Natural killer cell treated with Interleukin-12 subunit alpha and Interleukin-12 subunit beta and Interleukin-15 and Interleukin-18, amount 100 ng/mL, for 72 hours (primary cell): ENCODE results near the gene PSAT1. TPM values are rescaled to one million over a fixed set of nuclear protein-coding genes. Genes with fewer than 3 reads are reported as not detected.

ENCODE experiments used
- ATAC-seq, 2 donors: fragments of 150-1000 bp; cut with Tn5 transposase in 1 of 2; sonication (Bioruptor Pico), chemical (Tn5 transposase) in 1 of 2; 2 replicates each; pipeline ENCODE4 v1.10.0; 2021
- DNase-seq: peaks from one replicate; pipeline ENCODE4 v3.0.0; 2022; ENCODE audit warnings: low spot score
- H3K27ac Mint-ChIP-seq, 2 donors: 1 replicate in 1 of 2; 2 replicates in 1 of 2; pipeline ENCODE4 v1.8.0; 2022; ENCODE audit warnings: mixed read lengths in 2 of 2, mild to moderate bottlenecking in 1 of 2, moderate library complexity in 1 of 2
- H3K27me3 Mint-ChIP-seq, 2 donors: 1 replicate in 1 of 2; 2 replicates in 1 of 2; pipeline ENCODE4 v1.8.0; 2022; ENCODE audit warnings: mixed read lengths in 2 of 2
- H3K36me3 Mint-ChIP-seq: one replicate; pipeline ENCODE4 v1.8.0; 2022; ENCODE audit warnings: mixed read lengths
- H3K4me1 Mint-ChIP-seq, 2 donors: 1 replicate in 1 of 2; 2 replicates in 1 of 2; pipeline ENCODE4 v1.8.0; 2022; ENCODE audit warnings: low read depth in 2 of 2, mixed read lengths in 2 of 2, mild to moderate bottlenecking in 1 of 2
- H3K4me3 Mint-ChIP-seq: one replicate; pipeline ENCODE4 v1.8.0; 2022; ENCODE audit warnings: mixed read lengths
- H3K9me3 Mint-ChIP-seq: 2 replicates; pipeline ENCODE4 v1.8.0; 2022; ENCODE audit warnings: mixed read lengths
- total RNA-seq, 2 donors: library from RNA; stranded (reverse); gene quantifications; one replicate each; pipeline ENCODE4 v1.2.3, GENCODE V29; 2022

The PSAT1 gene
- total RNA-seq, 2 donors from 2014 or later, result 44.9 to 51.8 TPM

DNA sequence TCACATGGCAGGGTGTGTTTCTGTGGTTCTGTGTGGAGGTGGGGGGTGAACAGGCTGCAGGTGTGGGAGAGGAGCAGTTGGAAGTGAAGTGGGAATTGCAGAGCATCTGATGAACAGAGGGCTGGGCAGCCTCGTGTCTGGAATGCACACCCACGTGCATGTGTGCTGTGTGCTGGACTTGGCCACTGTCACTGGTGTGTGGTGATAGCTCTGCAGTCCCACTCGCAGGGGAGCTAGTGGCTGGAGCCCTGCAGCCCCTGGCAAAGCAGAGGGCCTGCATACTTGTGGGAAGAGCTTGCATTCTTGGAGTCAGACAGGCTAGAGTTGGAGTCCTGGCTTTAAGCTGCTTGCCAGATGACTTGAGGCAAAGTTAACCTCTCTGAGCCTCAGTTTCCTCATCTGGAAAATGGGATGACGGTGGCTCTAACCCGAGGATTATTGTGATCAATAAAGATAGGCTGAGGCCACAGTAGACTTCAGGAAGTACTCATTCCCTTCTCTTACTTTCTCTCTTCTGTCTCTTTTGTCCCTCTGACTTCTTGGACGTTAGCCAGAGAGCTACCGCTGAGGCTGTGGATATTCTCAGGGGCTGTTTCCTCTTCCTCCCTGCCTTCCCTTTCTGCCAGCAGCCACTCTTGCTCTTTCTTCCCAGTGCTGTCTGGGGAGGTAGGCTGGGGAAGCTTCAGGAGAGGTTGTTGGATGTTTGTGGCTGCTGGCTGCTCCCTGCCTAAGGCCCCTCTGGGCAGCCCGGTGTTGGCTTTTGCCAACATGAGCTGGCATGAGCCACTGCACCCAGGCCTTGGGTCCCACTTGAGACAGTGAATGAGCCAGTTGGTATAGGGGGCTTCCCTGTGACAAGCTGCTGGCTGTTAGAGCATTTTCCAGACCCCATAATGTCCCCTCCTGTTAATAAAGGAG lies 18.3 kb downstream of the PSAT1 start:
- Mint-ChIP-seq H3K4me1 (peaks cover 0 to 4% of the 10 kb centered on the region in 2 donors), H3K4me3 (no peak overlapping the region), H3K27me3 (no peaks in the 10 kb centered on the region), H3K9me3 (no peaks in the 10 kb centered on the region), H3K27ac (no peak overlapping the region), H3K36me3 (peaks cover 21% of the 10 kb centered on the region)
- no peak for DNase-seq
- ATAC-seq, result peak in 1 of 2 donors; percentile 24

DNA sequence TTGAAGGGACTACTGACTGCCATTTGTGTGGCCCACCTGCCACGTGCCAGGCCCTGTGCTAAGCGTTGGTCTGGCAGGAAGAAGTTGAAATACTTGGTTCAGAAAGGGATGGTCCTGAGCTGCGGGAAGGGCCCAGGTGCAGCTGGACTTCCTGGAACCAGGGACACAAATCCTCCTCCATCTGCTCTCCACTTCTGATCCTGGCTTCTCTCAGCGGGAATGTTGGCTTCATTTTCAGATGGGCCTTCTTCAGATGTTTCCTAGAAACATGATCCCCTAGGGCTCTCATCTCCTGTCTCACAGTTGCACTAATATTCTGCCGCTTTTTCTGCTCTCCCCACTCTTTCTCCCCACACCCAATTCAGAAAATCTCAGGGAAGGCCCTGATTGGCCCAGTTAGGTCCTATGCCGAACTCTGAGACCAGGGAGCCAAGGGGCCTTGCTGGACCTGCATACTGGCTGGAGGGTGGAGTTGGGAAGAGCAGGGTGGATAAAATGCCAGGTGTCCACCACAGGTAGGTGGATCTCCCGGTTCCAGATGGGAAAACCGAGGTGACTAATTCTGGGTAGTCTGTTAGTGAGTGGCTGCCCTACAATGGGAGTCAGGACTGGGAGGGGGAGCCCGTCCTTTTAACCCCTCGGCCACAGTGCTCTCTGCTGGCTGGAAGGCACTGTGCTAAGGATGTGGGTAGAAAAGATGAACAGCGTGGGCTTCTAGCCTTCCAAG lies 19.4 kb downstream of the PSAT1 start:
- ATAC-seq (no peak), DNase-seq (no peak)
- no peak overlapping the region for H3K4me3 Mint-ChIP-seq
- H3K36me3 Mint-ChIP-seq, result peaks cover 24% of the 10 kb centered on the region
- H3K27ac Mint-ChIP-seq, result no peak overlapping the region
- H3K9me3 Mint-ChIP-seq, result no peaks in the 10 kb centered on the region
- H3K4me1 Mint-ChIP-seq, result peaks cover 0 to 3% of the 10 kb centered on the region in 2 donors
- no peaks in the 10 kb centered on the region for H3K27me3 Mint-ChIP-seq

DNA sequence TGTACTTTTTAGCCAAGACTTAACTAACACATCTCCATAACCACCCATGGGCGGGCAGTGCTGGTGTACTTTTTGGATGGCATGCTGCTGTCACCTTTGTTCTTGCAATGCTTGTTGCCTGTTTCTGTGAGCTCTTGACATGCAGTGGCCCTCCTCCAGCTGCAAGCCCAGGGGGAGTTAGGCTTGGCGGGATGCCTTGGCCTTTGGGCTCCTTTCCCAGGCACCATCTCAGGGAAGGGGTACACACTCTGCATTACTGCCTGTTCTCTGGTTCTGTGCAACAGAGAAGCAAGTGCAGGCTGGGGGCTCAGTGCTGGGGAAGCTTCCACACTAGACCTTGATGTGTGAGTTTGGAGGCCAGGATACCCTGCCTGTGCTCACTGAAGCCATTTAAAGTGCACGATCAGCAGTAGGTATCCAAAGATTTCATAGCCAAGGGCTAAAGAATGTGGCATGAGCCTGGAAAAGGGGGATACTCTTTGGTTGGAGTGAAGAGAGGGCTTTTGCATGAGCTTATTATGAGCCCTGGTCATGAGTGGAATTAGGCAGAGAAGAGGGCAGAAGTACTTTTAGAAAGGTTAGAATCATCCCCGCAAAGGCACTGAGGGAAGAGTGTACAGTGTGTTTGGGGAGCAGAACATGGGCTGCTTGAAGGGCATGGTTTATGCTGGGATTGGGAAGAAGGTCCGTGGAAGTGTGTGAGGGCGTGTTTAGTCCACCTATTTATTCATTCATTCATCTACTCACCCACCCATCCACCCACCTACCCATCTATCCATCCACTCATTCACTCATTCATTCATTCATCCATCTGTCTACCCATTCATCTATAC lies 22.5 kb downstream of the PSAT1 start:
- Mint-ChIP-seq H3K27me3 (no peaks in the 10 kb centered on the region), H3K36me3 (peaks cover 24% of the 10 kb centered on the region), H3K4me1 (peaks cover 0 to 3% of the 10 kb centered on the region in 2 donors), H3K9me3 (no peaks in the 10 kb centered on the region), H3K27ac (no peak overlapping the region), H3K4me3 (no peak overlapping the region)
- DNase-seq (no peak), ATAC-seq (no peak)

DNA sequence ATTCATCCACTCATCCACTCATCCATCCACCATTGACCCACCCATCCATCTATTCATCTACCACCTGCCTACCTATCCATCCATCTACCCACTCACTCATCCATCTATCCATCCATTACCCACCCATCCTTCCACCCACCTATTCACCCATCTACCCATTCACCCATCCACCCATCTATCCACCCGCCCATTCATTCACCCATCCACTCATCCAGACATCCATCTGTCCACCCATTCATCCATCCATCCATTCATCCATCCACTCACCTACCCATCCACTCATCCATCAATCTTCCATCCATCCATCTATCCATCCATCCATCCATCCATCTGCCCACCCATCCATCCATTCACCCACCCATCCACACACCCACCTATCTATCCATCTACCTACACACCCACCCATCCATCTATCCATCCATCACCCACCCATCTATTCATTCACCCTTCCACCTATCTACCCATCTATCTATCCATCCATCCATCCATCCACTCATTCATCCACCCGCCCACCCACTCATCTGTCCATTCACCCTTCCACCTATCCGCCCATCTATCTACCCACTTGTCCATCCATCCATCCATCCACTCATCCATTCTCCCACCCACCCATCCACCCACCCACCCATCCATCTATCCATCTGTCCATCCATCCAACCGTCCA lies 23.2 kb downstream of the PSAT1 start:
- DNase-seq (no peak), ATAC-seq (no peak)
- H3K4me3 Mint-ChIP-seq, result no peak overlapping the region
- H3K27me3 Mint-ChIP-seq, result no peaks in the 10 kb centered on the region
- H3K4me1 Mint-ChIP-seq, result no peaks in the 10 kb centered on the region
- H3K36me3 Mint-ChIP-seq, result peaks cover 24% of the 10 kb centered on the region
- no peak overlapping the region for H3K27ac Mint-ChIP-seq
- no peaks in the 10 kb centered on the region for H3K9me3 Mint-ChIP-seq

DNA sequence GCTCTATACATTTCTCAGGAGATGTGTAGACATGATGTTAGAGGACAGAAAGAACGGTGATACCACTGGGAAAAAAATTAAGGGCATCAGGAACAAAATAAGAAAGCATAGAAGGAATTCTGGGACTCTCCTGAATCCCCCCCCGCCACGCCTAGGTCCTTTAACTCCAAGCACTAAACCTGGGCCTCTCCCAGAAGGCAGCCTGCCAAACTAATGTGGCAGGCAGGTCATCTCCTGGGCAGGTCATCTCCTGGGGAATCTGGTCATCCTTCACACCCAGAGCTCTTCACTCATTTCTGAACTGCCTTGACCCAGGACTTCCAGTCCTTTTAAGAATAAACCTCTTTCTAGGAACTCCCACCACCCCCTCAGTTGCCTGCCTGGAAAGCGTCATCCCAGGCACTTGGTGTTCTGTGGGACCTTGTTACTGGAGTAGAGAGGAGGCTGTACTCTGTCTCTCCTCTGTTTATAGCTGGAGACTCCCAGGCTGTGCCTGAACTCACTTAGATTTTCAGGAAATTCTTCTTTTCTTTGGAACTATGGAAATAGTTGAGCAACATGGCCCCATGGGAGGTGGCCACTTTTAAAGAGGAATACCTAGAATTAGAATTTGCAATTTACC lies 24.1 kb downstream of the PSAT1 start:
- peaks cover 24% of the 10 kb centered on the region for H3K36me3 Mint-ChIP-seq
- H3K27me3 Mint-ChIP-seq, result no peaks in the 10 kb centered on the region
- DNase-seq (no peak), ATAC-seq (no peak)
- H3K4me1 Mint-ChIP-seq, result no peaks in the 10 kb centered on the region
- no peak overlapping the region for H3K4me3 Mint-ChIP-seq
- no peak overlapping the region for H3K27ac Mint-ChIP-seq
- H3K9me3 Mint-ChIP-seq, result no peaks in the 10 kb centered on the region

DNA sequence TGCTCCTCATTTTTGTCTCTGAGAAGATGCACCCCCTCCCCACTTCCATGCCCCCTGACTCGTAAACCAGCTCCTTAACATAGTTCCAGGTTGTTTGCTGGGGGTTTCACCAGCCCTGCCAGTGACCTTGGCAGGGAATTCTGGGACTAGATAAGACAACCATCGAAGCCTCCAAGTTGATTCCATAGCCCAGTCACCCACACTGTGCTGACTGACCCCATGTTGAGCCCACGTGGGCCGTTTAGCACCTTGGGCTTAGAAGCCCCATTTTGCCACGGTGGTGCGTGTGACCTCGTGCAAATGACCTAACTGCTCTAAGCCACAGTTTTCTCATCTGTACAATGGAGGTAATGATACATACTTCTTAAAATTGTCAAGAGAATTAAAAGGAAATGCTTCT lies 24.6 kb downstream of the PSAT1 start:
- H3K36me3 Mint-ChIP-seq, result peaks cover 24% of the 10 kb centered on the region
- DNase-seq (no peak), ATAC-seq (no peak)
- no peaks in the 10 kb centered on the region for H3K4me1 Mint-ChIP-seq
- no peak overlapping the region for H3K27ac Mint-ChIP-seq
- no peaks in the 10 kb centered on the region for H3K27me3 Mint-ChIP-seq
- H3K9me3 Mint-ChIP-seq, result no peaks in the 10 kb centered on the region
- no peak overlapping the region for H3K4me3 Mint-ChIP-seq

DNA sequence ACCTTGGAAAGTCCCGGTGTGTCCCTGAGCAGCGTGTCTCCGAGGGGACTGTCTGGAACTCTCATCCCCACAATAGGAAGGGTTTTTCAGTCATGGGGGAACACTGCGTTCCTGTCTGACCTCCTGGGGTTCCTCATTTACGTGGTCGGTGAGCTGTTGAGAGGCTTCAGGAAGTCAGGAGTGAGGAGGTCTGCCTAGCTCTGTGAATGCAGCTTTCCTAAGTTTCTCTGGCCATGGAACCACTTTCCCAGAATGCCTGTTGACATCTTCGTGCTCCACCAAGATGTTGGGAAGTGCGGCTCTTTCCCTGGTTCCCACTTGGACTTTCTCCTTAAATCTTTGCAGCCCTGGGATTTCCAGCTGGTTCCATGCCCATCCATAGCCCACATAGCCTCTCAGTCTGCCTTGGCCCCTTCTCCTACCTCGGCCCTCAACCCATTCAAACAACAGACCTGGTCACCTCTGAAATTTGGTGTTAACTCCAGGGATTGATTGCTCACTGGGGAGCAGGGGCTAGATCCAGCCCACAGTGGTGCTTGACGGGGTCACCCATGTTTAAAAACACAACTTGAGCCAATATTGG lies 27.2 kb downstream of the PSAT1 start:
- Mint-ChIP-seq H3K4me3 (no peak overlapping the region), H3K27me3 (no peaks in the 10 kb centered on the region), H3K36me3 (peaks cover 23% of the 10 kb centered on the region), H3K9me3 (no peaks in the 10 kb centered on the region), H3K4me1 (no peaks in the 10 kb centered on the region), H3K27ac (no peak overlapping the region)
- DNase-seq, result no peak
- no peak for ATAC-seq

DNA sequence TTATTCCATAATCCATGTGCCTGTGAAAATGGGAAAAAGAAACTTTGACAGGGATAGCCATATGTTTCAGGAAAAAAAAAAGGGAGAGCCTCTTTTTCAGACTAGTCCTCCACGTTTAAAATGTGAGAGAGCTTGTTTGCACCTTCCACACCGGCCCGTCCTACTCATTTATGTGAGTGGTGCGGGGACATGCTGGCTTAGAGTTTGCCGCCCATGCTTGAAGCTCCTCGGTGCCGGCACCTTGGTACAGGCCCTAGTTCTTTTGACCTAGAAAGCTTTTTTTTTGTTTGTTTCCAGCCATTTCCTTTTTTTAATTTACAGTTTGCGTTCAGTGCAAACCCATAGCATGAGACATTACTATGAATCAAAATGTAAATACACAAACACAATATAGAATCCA lies 27.8 kb downstream of the PSAT1 start:
- no peak overlapping the region for H3K27ac Mint-ChIP-seq
- H3K27me3 Mint-ChIP-seq, result no peaks in the 10 kb centered on the region
- no peak for ATAC-seq
- no peaks in the 10 kb centered on the region for H3K4me1 Mint-ChIP-seq
- no peak overlapping the region for H3K4me3 Mint-ChIP-seq
- H3K36me3 Mint-ChIP-seq, result peaks cover 19% of the 10 kb centered on the region
- no peaks in the 10 kb centered on the region for H3K9me3 Mint-ChIP-seq
- no peak for DNase-seq

DNA sequence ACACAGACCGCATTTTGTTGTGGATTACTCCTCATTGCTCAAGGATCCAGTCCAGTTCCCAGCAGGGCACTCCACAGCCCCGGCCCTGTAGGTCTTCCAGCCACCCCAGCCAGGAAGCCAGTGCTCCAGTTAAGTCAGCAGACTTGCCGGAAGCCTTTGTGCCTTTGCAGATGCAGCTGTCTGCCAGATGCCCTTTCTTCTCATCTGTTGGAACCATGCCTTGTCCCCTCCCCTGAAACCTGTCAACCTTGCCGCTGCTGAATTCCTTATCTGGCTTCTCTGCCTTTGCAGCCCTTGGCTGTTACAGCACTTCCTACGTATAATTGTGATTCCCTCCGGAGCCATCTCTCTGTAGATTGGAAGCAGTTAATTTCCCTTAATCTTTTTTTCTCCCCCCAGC lies 28.4 kb downstream of the PSAT1 start:
- Mint-ChIP-seq H3K4me3 (no peak overlapping the region), H3K36me3 (peaks cover 16% of the 10 kb centered on the region), H3K27ac (no peak overlapping the region)

DNA sequence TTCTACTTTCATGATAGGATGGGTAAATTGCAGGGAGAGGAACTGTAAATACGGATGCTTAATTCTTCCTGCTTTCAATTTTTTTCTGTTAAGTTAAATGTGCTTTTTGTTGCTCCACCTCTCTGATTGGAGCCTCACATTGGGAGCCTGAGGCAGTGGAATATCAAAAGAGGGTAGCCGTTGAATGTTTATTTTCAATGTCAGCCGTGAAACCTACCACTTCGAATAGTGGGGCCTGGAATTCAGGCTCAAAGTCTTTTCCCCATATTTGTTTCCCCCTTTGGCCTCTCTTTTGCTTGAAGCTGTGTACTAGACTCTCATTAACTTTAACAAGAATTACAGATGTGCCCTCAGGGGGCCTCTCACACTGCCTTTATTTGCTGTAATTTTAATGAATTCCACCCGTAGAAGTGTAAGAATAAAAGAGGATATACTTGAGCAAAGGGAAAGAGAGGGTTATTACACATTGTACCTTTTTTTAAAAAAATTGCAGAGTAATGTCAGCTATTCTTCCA lies 29.0 kb downstream of the PSAT1 start:
- H3K27me3 Mint-ChIP-seq, result no peaks in the 10 kb centered on the region
- no peaks in the 10 kb centered on the region for H3K9me3 Mint-ChIP-seq
- no peak overlapping the region for H3K27ac Mint-ChIP-seq
- DNase-seq (no peak), ATAC-seq (no peak)
- H3K36me3 Mint-ChIP-seq, result peaks cover 14% of the 10 kb centered on the region
- no peak overlapping the region for H3K4me3 Mint-ChIP-seq
- H3K4me1 Mint-ChIP-seq, result peaks cover 0 to 1% of the 10 kb centered on the region in 2 donors

More for the DNA sequence above, 28.4 kb downstream of the PSAT1 start:
- no peaks in the 10 kb centered on the region for H3K4me1 Mint-ChIP-seq
- H3K27me3 Mint-ChIP-seq, result no peaks in the 10 kb centered on the region
- ATAC-seq (no peak), DNase-seq (no peak)
- no peaks in the 10 kb centered on the region for H3K9me3 Mint-ChIP-seq

DNA sequence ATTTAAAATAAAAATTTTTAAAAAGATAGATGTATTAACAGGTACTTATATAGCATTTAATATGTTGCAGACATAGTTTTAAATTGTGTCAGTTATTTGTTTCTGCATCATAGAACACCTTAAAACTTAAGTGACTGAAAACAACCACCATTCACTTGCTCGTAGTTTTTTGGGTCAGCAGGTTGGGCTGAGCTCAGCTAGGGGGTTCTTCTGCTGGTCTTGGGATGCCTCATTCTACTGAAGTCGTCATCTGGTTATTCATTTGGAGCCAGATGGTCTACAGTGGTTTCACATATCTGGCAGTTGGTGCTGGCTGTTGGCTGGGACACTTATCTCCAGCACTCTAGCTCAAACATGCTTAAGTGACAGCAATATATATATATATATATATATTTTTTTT lies 29.6 kb downstream of the PSAT1 start:
- Mint-ChIP-seq H3K27ac (no peak overlapping the region), H3K4me1 (peaks cover 0 to 6% of the 10 kb centered on the region in 2 donors), H3K9me3 (no peaks in the 10 kb centered on the region), H3K27me3 (no peaks in the 10 kb centered on the region), H3K36me3 (peaks cover 14% of the 10 kb centered on the region), H3K4me3 (no peak overlapping the region)
- DNase-seq, result no peak
- no peak for ATAC-seq

DNA sequence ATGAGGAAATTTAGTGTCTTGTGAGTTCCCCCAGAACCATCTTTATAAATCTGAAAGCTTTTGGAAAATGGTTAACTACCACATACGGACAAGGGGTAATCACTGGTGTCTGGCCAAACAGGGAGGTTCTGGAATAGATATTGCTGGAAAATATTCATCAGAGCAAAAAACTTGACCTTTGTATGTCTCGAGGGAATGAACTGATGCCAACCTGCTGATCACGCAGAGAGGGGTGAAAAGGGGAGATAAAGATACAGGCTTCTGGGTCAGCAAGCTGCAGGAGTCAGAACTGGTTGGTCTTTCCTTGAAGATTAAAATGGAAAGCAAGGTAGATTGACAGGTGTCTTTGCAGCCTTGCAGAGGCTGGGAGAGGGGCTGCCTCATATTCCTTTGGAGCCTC lies 35.5 kb downstream of the PSAT1 start:
- no peak for ATAC-seq
- Mint-ChIP-seq H3K4me1 (peaks cover 0 to 6% of the 10 kb centered on the region in 2 donors), H3K27ac (no peak overlapping the region), H3K9me3 (peaks cover 2% of the 10 kb centered on the region), H3K36me3 (peaks cover 25% of the 10 kb centered on the region), H3K4me3 (no peak overlapping the region), H3K27me3 (peaks cover 10 to 13% of the 10 kb centered on the region in 2 donors)
- DNase-seq, result no peak
